Transverse colon (tissue), 4 donors: ENCODE measurements around the gene ATP2B3.

Source experiments
- EP300 ChIP-seq: sonication (generic); formaldehyde crosslinking; IDR thresholded peaks from one replicate; pipeline ENCODE4 v1.6.1; 2017; ENCODE audit warnings: antibody characterized with exemption, low read depth
- POLR2A ChIP-seq: fragments of 450-650 bp; IDR thresholded peaks from one replicate; pipeline ENCODE4 v1.6.1; 2016; ENCODE audit warnings: antibody characterized with exemption, mild to moderate bottlenecking, moderate library complexity
- POLR2AphosphoS5 ChIP-seq, 3 donors: sonication (generic); formaldehyde crosslinking; IDR thresholded peaks; one replicate each; pipeline ENCODE4 v1.6.1; 2016; ENCODE audit warnings: antibody characterized with exemption in 3 of 3
- TF ChIP-seq, protein P1 (sequence below), 5 experiments: fragments of 200-600 bp in 3 of 5; fragments of 450-650 bp in 2 of 5; sonication (generic) in 3 of 5; IDR thresholded peaks; 1 replicate in 2 of 5; 2 replicates in 3 of 5; pipeline ENCODE4 v1.5.1; 2016 to 2017; ENCODE audit warnings: antibody characterized with exemption in 5 of 5, inconsistent platforms in 3 of 5, mild to moderate bottlenecking in 2 of 5, moderate library complexity in 1 of 5

DNA sequence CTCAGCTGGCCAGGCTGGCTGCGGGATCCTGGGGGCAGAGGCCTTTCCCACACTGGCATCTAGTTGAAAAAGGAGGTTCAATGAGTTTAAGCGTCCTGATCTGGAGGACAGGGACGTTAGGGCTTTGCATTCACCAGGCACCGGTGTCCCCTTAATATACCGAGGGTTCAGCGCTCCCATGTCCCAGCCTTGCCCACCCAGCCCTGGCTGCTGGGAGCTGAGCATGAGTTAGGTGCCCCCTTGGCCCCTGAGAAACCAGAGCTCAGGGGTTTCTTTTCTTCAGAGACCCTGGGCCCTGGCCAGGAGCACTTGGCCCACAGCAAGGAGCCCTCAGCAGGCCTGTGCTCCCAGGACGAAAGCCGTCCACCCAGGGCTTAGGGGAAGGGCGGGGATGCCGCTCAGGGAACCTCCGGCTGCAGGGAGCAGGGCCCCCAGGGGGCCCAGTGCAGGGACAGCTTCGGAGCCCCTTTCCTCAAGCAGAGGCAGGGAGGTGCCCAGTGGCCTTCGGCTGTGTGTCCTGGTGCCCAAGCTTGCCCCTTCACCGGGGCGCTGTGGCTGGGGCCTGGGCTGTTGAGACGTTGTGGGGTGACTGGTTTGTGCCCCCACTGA lies 108.7 kb downstream of the ATP2B3 start:
- TF ChIP-seq, protein P1, sequence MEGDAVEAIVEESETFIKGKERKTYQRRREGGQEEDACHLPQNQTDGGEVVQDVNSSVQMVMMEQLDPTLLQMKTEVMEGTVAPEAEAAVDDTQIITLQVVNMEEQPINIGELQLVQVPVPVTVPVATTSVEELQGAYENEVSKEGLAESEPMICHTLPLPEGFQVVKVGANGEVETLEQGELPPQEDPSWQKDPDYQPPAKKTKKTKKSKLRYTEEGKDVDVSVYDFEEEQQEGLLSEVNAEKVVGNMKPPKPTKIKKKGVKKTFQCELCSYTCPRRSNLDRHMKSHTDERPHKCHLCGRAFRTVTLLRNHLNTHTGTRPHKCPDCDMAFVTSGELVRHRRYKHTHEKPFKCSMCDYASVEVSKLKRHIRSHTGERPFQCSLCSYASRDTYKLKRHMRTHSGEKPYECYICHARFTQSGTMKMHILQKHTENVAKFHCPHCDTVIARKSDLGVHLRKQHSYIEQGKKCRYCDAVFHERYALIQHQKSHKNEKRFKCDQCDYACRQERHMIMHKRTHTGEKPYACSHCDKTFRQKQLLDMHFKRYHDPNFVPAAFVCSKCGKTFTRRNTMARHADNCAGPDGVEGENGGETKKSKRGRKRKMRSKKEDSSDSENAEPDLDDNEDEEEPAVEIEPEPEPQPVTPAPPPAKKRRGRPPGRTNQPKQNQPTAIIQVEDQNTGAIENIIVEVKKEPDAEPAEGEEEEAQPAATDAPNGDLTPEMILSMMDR (IDR thresholded peaks at IDR 0.05), result no peak
- no peak for TF ChIP-seq POLR2A
- no peak for TF ChIP-seq POLR2AphosphoS5 (IDR thresholded peaks at IDR 0.05)
- no peak for TF ChIP-seq EP300
